ENCODE measurements around the gene OPHN1.

GRCh38 chrX:68428431-68428830, 4.9 kb downstream of the OPHN1 start:
- TF ChIP-seq POLR2A (IDR thresholded peaks at IDR 0.05), result no peak
- no peak for TF ChIP-seq CTCF (IDR thresholded peaks at IDR 0.05)
